ENCODE data around the gene ADARB2.

- TF ChIP-seq, protein P1, sequence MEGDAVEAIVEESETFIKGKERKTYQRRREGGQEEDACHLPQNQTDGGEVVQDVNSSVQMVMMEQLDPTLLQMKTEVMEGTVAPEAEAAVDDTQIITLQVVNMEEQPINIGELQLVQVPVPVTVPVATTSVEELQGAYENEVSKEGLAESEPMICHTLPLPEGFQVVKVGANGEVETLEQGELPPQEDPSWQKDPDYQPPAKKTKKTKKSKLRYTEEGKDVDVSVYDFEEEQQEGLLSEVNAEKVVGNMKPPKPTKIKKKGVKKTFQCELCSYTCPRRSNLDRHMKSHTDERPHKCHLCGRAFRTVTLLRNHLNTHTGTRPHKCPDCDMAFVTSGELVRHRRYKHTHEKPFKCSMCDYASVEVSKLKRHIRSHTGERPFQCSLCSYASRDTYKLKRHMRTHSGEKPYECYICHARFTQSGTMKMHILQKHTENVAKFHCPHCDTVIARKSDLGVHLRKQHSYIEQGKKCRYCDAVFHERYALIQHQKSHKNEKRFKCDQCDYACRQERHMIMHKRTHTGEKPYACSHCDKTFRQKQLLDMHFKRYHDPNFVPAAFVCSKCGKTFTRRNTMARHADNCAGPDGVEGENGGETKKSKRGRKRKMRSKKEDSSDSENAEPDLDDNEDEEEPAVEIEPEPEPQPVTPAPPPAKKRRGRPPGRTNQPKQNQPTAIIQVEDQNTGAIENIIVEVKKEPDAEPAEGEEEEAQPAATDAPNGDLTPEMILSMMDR (IDR thresholded peaks at IDR 0.05), result no peak
- TF ChIP-seq POLR2A (IDR thresholded peaks at IDR 0.05), result no peak
These were observed 347.1 kb downstream of the ADARB2 start for GRCh38 chr10:1390200-1390599.
